Activated naive CD4-positive, alpha-beta T cell treated with anti-CD3 and anti-CD28 coated beads for 36 hours (primary cell): ENCODE data around the gene RBMS1. TPM values are rescaled to one million over a fixed set of nuclear protein-coding genes. Genes with fewer than 3 reads are reported as not detected.

Experiments
- CTCF ChIA-PET: fragments of 350-600 bp; sonication (Branson Sonifier 250); formaldehyde crosslinking; loops from one replicate; lab custom pipeline; 2021; ENCODE audit warnings: antibody characterized with exemption; lab: Charles Lee
- DNase-seq: peaks from one replicate; pipeline ENCODE4 v3.0.0-alpha.2; 2020
- H3K27ac Mint-ChIP-seq: one replicate; pipeline ENCODE4 v1.8.0; 2021; ENCODE audit warnings: mild to moderate bottlenecking, mixed read lengths
- H3K27me3 Mint-ChIP-seq: one replicate; pipeline ENCODE4 v1.8.0; 2021; ENCODE audit warnings: low read depth, mixed read lengths
- H3K36me3 Mint-ChIP-seq: one replicate; pipeline ENCODE4 v1.8.0; 2021; ENCODE audit warnings: low read depth, mixed read lengths
- H3K4me1 Mint-ChIP-seq: one replicate; pipeline ENCODE4 v1.8.0; 2021; ENCODE audit warnings: low read depth, mixed read lengths
- H3K4me3 Mint-ChIP-seq: one replicate; pipeline ENCODE4 v1.8.0; 2021; ENCODE audit warnings: mild to moderate bottlenecking, moderate library complexity, mixed read lengths
- H3K9me3 Mint-ChIP-seq: one replicate; pipeline ENCODE4 v1.8.0; 2021; ENCODE audit warnings: mixed read lengths
- intact Hi-C: fragments of 100-400 bp; cut with micrococcal nuclease; formaldehyde crosslinking; loops from one replicate; pipeline ENCODE4 v1.15.1; 2023
- total RNA-seq, 2 experiments: library from RNA; stranded (reverse); gene quantifications; one replicate each; pipeline ENCODE4 v1.2.3, GENCODE V29; 2021

Gene RBMS1
- total RNA-seq, 2 experiments from 2014 or later = 27.8 to 29.1 TPM

GRCh38 chr2:160300203-160300602 is 193.4 kb downstream of the RBMS1 start:
- H3K9me3 Mint-ChIP-seq = no peaks in the 10 kb centered on the region
- DNase-seq = no peak
- intact Hi-C loops = loop anchor here (2.0 kb wide), 2 partner anchors 173 to 865 kb away; no protein-coding TSS in a partner anchor
- H3K27ac Mint-ChIP-seq = peak overlapping the region; percentile 59
- H3K36me3 Mint-ChIP-seq = peaks cover 48% of the 10 kb centered on the region
- no peak overlapping the region for H3K4me3 Mint-ChIP-seq
- H3K4me1 Mint-ChIP-seq = peaks cover 74% of the 10 kb centered on the region
- no peaks in the 10 kb centered on the region for H3K27me3 Mint-ChIP-seq
- CTCF ChIA-PET = interaction anchor here (0.8 kb wide), 1 partner anchor 63 kb away, joined by 4 read pairs; no protein-coding TSS in a partner anchor

- no peak overlapping the region for H3K4me3 Mint-ChIP-seq
- peak; percentile 54 for DNase-seq
- peak overlapping the region; percentile 59 for H3K27ac Mint-ChIP-seq
- CTCF ChIA-PET = interaction anchor here (0.7 kb wide), 2 partner anchors 11 to 130 kb away, joined by 3 to 6 read pairs; no protein-coding TSS in a partner anchor
- peaks cover 51% of the 10 kb centered on the region for H3K36me3 Mint-ChIP-seq
- no peaks in the 10 kb centered on the region for H3K9me3 Mint-ChIP-seq
- intact Hi-C loops = no loop called here
- H3K27me3 Mint-ChIP-seq = no peaks in the 10 kb centered on the region
- peaks cover 80% of the 10 kb centered on the region for H3K4me1 Mint-ChIP-seq
Observed at GRCh38 chr2:160299540-160299939, 194.1 kb downstream of the RBMS1 start.

- CTCF ChIA-PET = interaction anchor here (0.7 kb wide), 1 partner anchor 12 kb away, joined by 3 read pairs; no protein-coding TSS in a partner anchor
- H3K27ac Mint-ChIP-seq = peak overlapping the region; percentile 59
- no peaks in the 10 kb centered on the region for H3K9me3 Mint-ChIP-seq
- no peak overlapping the region for H3K4me3 Mint-ChIP-seq
- intact Hi-C loops = no loop called here
- no peaks in the 10 kb centered on the region for H3K27me3 Mint-ChIP-seq
- no peak for DNase-seq
- H3K36me3 Mint-ChIP-seq = peaks cover 54% of the 10 kb centered on the region
- H3K4me1 Mint-ChIP-seq = peaks cover 84% of the 10 kb centered on the region
Observed at GRCh38 chr2:160298960-160299359, 194.6 kb downstream of the RBMS1 start.

- intact Hi-C loops = loop anchor here (2.0 kb wide), 1 partner anchor 871 kb away; no protein-coding TSS in a partner anchor
- peak overlapping the region; percentile 54 for H3K27ac Mint-ChIP-seq
- no peak for DNase-seq
- CTCF ChIA-PET = interaction anchor here (0.7 to 1.7 kb wide), 3 partner anchors 9 to 31 kb away, joined by 4 to 5 read pairs (median 4); no protein-coding TSS in a partner anchor
- no peaks in the 10 kb centered on the region for H3K9me3 Mint-ChIP-seq
- peaks cover 88% of the 10 kb centered on the region for H3K4me1 Mint-ChIP-seq
- H3K27me3 Mint-ChIP-seq = no peaks in the 10 kb centered on the region
- peaks cover 44% of the 10 kb centered on the region for H3K36me3 Mint-ChIP-seq
- no peak overlapping the region for H3K4me3 Mint-ChIP-seq
Observed at GRCh38 chr2:160295519-160296207, 197.9 kb downstream of the RBMS1 start.

GRCh38 chr2:160294889-160295288 is 198.7 kb downstream of the RBMS1 start:
- Mint-ChIP-seq H3K27me3 (no peaks in the 10 kb centered on the region), H3K4me1 (peaks cover 84% of the 10 kb centered on the region), H3K4me3 (no peak overlapping the region), H3K27ac (peak overlapping the region; percentile 67), H3K9me3 (no peaks in the 10 kb centered on the region), H3K36me3 (peaks cover 40% of the 10 kb centered on the region)
- CTCF ChIA-PET = interaction anchor here (0.7 to 1.7 kb wide), 4 partner anchors 9 to 30 kb away, joined by 3 to 5 read pairs (median 4); no protein-coding TSS in a partner anchor
- no peak for DNase-seq
- intact Hi-C loops = loop anchor here (1.0 to 2.0 kb wide), 5 partner anchors 15 to 872 kb away; no protein-coding TSS in a partner anchor

GRCh38 chr2:160294339-160294803 is 199.2 kb downstream of the RBMS1 start:
- peaks cover 36% of the 10 kb centered on the region for H3K36me3 Mint-ChIP-seq
- H3K4me3 Mint-ChIP-seq = no peak overlapping the region
- intact Hi-C loops = loop anchor here (1.0 to 2.0 kb wide), 5 partner anchors 14 to 872 kb away; no protein-coding TSS in a partner anchor
- H3K4me1 Mint-ChIP-seq = peaks cover 80% of the 10 kb centered on the region
- CTCF ChIA-PET = interaction anchor here (1.2 to 1.7 kb wide), 2 partner anchors 10 to 24 kb away, joined by 3 to 5 read pairs; no protein-coding TSS in a partner anchor
- peak overlapping the region; percentile 67 for H3K27ac Mint-ChIP-seq
- DNase-seq = peak; percentile 59
- no peaks in the 10 kb centered on the region for H3K9me3 Mint-ChIP-seq
- H3K27me3 Mint-ChIP-seq = no peaks in the 10 kb centered on the region

- H3K36me3 Mint-ChIP-seq = peaks cover 35% of the 10 kb centered on the region
Observed at GRCh38 chr2:160293391-160294091, 200.1 kb downstream of the RBMS1 start.

GRCh38 chr2:160292225-160292624 is 201.4 kb downstream of the RBMS1 start:
- Mint-ChIP-seq H3K4me3 (no peak overlapping the region), H3K9me3 (no peaks in the 10 kb centered on the region), H3K27ac (no peak overlapping the region), H3K36me3 (peaks cover 25% of the 10 kb centered on the region), H3K27me3 (no peaks in the 10 kb centered on the region), H3K4me1 (peaks cover 68% of the 10 kb centered on the region)
- intact Hi-C loops = no loop called here
- no peak for DNase-seq
- CTCF ChIA-PET = interaction anchor here (0.8 to 3.1 kb wide), 4 partner anchors 9 to 772 kb away, joined by 3 to 14 read pairs (median 4); no protein-coding TSS in a partner anchor

More at GRCh38 chr2:160293391-160294091, 200.1 kb downstream of the RBMS1 start:
- intact Hi-C loops = loop anchor here (1.0 to 2.0 kb wide), 5 partner anchors 13 to 873 kb away; no protein-coding TSS in a partner anchor
- Mint-ChIP-seq H3K9me3 (no peaks in the 10 kb centered on the region), H3K4me3 (no peak overlapping the region), H3K27ac (peak overlapping the region; percentile 46), H3K4me1 (peaks cover 75% of the 10 kb centered on the region), H3K27me3 (no peaks in the 10 kb centered on the region)
- CTCF ChIA-PET = interaction anchor here (0.6 to 3.1 kb wide), 5 partner anchors 8 to 770 kb away, joined by 3 to 14 read pairs (median 4); no protein-coding TSS in a partner anchor
- no peak for DNase-seq

GRCh38 chr2:160291382-160291781 is 202.2 kb downstream of the RBMS1 start:
- Mint-ChIP-seq H3K9me3 (no peaks in the 10 kb centered on the region), H3K27ac (no peak overlapping the region), H3K36me3 (peaks cover 24% of the 10 kb centered on the region), H3K27me3 (no peaks in the 10 kb centered on the region), H3K4me1 (peaks cover 59% of the 10 kb centered on the region), H3K4me3 (no peak overlapping the region)
- intact Hi-C loops = no loop called here
- no peak for DNase-seq
- CTCF ChIA-PET = interaction anchor here (0.5 to 3.1 kb wide), 5 partner anchors 10 to 627 kb away, joined by 3 to 14 read pairs (median 4); no protein-coding TSS in a partner anchor

- H3K4me1 Mint-ChIP-seq = peaks cover 52% of the 10 kb centered on the region
- intact Hi-C loops = no loop called here
- no peaks in the 10 kb centered on the region for H3K9me3 Mint-ChIP-seq
- no peak for DNase-seq
- no peak overlapping the region for H3K4me3 Mint-ChIP-seq
- H3K27ac Mint-ChIP-seq = no peak overlapping the region
- peaks cover 24% of the 10 kb centered on the region for H3K36me3 Mint-ChIP-seq
- H3K27me3 Mint-ChIP-seq = no peaks in the 10 kb centered on the region
- CTCF ChIA-PET = interaction anchor here (0.6 to 1.3 kb wide), 4 partner anchors 9 to 628 kb away, joined by 3 to 4 read pairs (median 3); no protein-coding TSS in a partner anchor
Observed at GRCh38 chr2:160290598-160290997, 203.0 kb downstream of the RBMS1 start.

GRCh38 chr2:160289831-160290230 is 203.8 kb downstream of the RBMS1 start:
- CTCF ChIA-PET = interaction anchor here (0.6 kb wide), 1 partner anchor 24 kb away, joined by 3 read pairs; no protein-coding TSS in a partner anchor
- no peaks in the 10 kb centered on the region for H3K9me3 Mint-ChIP-seq
- intact Hi-C loops = no loop called here
- peaks cover 21% of the 10 kb centered on the region for H3K36me3 Mint-ChIP-seq
- peaks cover 44% of the 10 kb centered on the region for H3K4me1 Mint-ChIP-seq
- no peak overlapping the region for H3K27ac Mint-ChIP-seq
- no peaks in the 10 kb centered on the region for H3K27me3 Mint-ChIP-seq
- H3K4me3 Mint-ChIP-seq = no peak overlapping the region
- DNase-seq = no peak
